Smooth muscle cell of the brain vasculature (primary cell): ENCODE results near the gene TLE3.
A peak's percentile ranks its signal among the peaks of the same experiment; 100 is the strongest.

ENCODE experiments used
- DNase-seq: peaks from one replicate; pipeline ENCODE4 v3.0.0-alpha.2; 2012; ENCODE audit warnings: low read depth, low spot score

Gene TLE3

GRCh38 chr15:70063261-70063925 lies 34.3 kb downstream of the TLE3 start:
- no peak for DNase-seq

GRCh38 chr15:70062321-70062956 lies 35.3 kb downstream of the TLE3 start:
- DNase-seq, result peak; percentile 7

DNA sequence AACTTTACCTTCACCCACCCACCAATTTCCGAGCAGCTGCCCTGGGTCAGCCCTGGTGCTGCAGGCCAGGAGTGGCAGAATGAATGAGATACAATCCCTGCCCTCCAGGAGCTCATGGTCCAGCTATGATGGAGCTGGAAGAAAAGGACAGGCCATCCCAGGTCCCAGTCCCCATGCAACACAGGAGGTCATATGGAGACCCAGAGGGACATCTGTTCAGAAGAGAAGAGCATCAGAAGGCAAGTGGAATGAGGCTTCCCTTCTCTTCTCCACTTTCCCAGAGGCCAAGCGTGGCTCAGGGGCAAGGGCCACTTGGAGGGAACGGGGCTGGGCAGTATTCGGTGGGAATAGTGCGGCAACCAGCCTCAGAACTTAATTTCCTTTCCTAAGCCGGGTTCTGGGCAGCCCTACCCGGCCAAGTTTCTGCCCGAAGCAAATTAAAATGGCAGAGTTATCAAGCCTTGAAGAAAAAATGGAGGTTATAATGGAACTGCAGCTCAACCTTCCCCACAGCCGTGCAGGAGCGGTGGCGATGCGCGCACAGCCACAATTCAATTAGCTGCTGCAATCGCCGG lies 35.9 kb downstream of the TLE3 start:
- DNase-seq, result no peak

GRCh38 chr15:70060993-70061305 lies 36.8 kb downstream of the TLE3 start:
- no peak for DNase-seq

- no peak for DNase-seq
Observed at GRCh38 chr15:70060214-70060992, 37.3 kb downstream of the TLE3 start.

DNA sequence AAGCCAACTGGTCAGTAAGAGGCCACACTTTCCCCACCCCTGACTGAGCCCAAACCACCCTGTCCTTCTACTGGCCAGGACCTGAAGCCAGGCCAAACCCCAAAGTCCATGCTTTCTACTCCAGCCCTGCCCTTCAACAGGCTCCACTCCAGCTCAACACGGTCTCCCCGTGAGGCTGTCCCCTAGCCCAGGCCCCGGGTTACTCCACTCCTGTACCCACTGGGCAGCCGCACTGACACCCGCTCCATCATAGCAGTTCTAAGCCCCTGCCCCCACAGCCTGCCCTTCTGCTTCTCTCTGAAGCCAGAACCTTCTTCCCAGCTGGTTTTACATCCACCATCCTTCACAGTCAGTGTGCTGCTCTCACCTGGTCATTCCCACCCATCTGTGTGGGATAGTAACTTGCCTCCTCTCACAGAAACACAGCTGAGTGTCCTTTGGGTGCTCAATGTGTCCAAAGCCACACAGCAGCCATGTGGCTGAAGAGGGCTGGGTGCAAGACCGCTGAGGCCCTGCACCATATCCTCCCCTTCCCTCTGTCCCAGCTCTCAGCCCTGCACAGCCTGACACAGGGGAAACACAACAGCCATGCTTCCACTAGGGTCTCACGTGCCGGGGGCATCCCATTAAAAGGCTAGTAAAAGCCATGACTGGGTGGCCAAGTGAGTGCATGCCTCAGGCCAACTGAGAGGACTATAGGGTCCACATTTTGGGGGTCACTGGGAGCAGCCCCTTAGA lies 38.1 kb downstream of the TLE3 start:
- DNase-seq, result no peak

- DNase-seq, result no peak
Observed at GRCh38 chr15:70058642-70059360, 38.9 kb downstream of the TLE3 start.

GRCh38 chr15:70057931-70058641 lies 39.6 kb downstream of the TLE3 start:
- DNase-seq, result no peak

DNA sequence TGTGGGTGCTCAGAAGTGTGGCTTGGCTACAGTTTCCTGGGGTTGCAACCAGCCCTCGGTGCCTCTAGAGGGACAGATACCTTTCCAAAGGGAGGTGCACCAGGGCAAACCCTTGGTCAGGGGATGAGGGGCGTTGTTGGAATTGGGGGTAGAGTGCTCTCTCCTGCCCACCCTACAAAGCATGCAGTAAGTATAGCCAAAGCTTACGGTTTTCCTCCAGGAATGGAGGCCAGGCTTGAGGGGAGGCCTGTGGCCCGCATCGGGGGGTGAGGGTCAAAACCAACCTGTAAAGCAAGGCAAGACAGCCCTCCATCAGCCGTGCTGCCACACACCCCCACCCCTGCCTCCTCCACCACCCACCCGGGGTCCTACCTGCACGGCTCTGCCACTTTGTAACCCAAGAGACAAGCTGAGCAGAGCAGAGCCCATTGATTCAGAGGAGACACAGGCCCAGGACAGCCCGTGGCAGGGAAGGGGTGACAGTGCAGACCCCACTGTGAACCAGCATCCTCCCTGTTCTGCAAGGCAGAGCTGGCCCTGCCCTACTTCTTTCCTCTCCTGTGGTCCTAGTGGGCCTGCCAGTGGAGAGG lies 41.5 kb downstream of the TLE3 start:
- DNase-seq, result no peak

DNA sequence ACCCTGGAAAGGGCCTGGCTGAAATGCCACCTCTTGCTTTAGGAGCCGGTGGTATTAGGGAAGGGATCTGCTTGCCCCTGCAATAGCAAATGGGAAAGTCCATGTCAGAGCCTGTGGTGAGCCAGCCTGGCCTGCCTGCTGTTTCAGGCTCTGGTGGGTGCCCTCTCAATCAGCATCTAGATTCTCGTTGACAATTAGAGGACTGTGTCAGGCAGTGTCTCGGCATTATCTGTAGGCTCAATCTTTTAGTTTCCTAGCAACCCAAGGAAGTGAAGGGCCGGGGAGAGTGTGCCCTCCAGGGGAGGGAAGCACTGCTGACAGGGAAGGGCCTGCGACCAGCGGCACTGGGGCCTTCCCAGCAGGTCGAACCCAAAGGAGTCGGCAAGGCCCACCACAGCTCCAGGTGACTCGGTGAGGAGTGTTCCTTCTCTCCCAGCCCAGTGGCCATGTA lies 42.1 kb downstream of the TLE3 start:
- DNase-seq, result no peak

- no peak for DNase-seq
Observed at GRCh38 chr15:70054884-70055387, 42.8 kb downstream of the TLE3 start.

DNA sequence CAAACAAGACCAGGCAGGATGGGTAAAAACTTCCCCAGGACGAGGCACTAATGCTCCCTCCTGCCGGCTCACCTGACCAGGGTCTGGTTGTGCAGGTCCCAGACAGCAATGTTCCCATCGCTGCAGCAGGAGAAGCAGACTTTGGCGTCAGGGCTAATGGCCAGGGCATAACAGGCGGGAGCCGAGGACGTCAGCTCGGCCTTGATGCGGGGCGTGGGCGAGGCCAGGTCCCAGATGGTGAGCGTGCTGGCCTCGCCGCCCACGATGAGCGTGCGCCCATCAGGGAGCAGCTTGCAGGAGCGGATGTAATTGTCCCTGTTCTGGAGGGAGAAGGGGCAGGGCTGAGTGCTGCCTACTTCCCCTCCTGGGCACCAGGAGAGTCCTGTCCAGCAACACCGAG lies 43.4 kb downstream of the TLE3 start:
- DNase-seq, result no peak

GRCh38 chr15:70053716-70054229 lies 43.9 kb downstream of the TLE3 start:
- DNase-seq, result no peak

DNA sequence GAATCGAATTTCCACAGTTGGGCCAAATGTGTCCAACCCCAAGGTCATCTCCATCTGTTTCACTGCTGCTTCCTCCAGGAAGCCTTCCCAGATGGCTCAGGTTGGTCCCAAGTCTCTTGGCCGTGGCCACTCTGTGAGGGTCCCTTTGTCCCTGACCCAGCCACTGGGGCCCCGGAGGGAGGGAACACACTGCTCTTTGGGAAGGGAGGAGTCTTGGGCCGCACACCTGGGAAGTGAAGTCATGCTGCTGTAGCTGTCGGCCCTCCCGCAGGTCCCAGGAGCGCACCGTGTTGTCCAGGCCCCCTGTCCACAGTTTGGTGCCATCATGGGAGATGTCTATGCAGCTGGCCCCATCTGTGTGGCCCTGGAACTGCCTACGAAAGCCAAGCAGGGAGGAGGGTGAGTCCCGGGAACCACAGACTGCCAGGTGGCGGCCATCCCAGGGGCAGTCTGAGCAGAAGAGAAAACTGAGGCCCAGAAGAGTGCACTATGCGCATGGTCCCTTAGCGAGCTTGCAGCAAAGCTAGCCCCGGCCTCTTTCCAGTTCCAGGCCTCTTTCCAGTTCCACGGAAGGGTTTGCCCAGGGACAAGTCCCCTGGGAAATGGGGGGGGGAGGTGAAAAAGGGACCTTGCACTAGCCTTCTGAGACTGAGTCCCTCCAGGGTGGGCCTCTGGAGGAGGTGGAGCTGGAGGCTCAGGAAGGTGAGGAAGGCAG lies 44.6 kb downstream of the TLE3 start:
- DNase-seq, result no peak

- DNase-seq, result no peak
Observed at GRCh38 chr15:70051948-70052633, 45.6 kb downstream of the TLE3 start.

GRCh38 chr15:70050970-70051369 lies 46.7 kb downstream of the TLE3 start:
- DNase-seq, result no peak

DNA sequence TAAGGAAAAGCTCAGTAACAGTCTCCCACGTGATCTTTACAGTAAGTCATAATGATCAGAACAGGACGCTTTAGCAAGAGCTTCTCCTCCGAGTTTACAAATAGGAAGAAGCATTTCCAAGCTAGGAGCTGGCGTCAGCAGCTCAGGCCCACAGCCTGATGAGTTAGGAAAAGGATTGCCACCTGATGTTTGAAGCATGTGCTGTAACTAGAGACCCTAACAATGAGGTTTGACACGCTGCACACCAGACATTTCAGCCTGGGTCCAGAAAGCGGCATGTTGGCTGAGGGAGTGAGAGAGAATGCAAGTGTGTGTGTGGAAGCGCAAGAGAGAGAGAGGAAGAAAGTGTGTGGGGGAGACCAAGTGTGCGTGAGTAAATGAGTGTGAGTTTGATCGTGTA lies 47.3 kb downstream of the TLE3 start:
- no peak for DNase-seq

DNA sequence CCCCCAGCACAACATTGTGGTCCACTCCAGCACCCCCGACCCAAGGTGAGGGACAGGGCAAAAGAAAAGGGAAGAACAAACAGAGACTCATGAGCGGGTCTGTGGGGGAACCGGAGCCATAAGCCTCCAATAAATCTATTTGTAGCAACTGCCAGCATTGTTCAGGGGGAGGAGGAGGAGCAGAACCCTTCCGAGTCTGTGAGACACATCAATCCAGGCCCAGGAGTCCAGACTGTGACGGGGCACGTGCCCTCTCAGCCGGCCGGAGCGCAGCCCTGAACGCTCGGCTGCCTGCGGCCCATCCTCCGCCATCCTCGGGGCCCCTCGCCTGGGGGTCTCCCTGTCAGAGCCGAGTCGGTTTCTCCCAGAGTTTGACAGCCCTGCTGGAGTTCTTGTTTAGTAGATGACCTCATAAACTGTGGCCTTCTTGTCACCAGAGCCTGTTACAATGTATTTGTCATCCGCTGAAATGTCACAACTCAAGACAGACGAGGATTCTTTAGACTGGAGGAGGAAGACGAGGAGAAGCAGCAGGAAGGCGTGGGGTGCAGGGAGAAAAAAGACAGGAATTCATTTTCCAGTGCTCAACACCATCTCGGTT lies 47.9 kb downstream of the TLE3 start:
- DNase-seq, result no peak
